Keratinocyte (primary cell): ENCODE data around the gene TMEM131. TPM values are rescaled to one million over a fixed set of nuclear protein-coding genes. Genes with fewer than 3 reads are reported as not detected.

ENCODE experiments used
- DNase-seq: peaks from one replicate; pipeline ENCODE4 v3.0.0-alpha.2; 2011; ENCODE audit warnings: low read depth, missing footprints, low spot score
- FAIRE-seq: peaks from 2 replicates; lab custom pipeline; 2011; peaks lifted over from hg19 to GRCh38; lab: Jason Lieb, UNC
- H2AFZ ChIP-seq: 2 replicates; pipeline ENCODE4 v1.6.0; 2012; ENCODE audit warnings: low read length, control low read depth, inconsistent platforms; ENCODE audit not compliant: control insufficient read depth
- H3K27ac ChIP-seq: 2 replicates; pipeline ENCODE4 v1.5.1; 2011; ENCODE audit warnings: low read length; ENCODE audit not compliant: control insufficient read depth, insufficient read depth
- H3K27me3 ChIP-seq: 3 replicates; pipeline ENCODE4 v1.6.0; 2011; ENCODE audit warnings: low read length; ENCODE audit not compliant: control insufficient read depth, insufficient read depth; ENCODE audit errors: extremely low read depth
- H3K36me3 ChIP-seq, 2 experiments: 2 replicates in 1 of 2; 3 replicates in 1 of 2; pipeline ENCODE4 v1.5.1; 2011; ENCODE audit warnings: low read length in 2 of 2, mild to moderate bottlenecking in 1 of 2; ENCODE audit not compliant: control insufficient read depth in 2 of 2, insufficient read depth in 2 of 2; ENCODE audit errors: extremely low read depth in 1 of 2
- H3K4me1 ChIP-seq: 3 replicates; pipeline ENCODE4 v1.5.1; 2011; ENCODE audit warnings: low read length; ENCODE audit not compliant: control insufficient read depth, insufficient read depth; ENCODE audit errors: extremely low read depth
- H3K4me2 ChIP-seq: 3 replicates; pipeline ENCODE4 v1.6.0; 2011; ENCODE audit warnings: low read depth, low read length; ENCODE audit not compliant: control insufficient read depth, insufficient read depth; ENCODE audit errors: extremely low read depth
- H3K4me3 ChIP-seq, 3 experiments: fragments of 200-600 bp in 1 of 3; sonication (generic) in 1 of 3; 2 replicates in 2 of 3; 3 replicates in 1 of 3; pipeline ENCODE4 v1.5.1; 2011 to 2016; ENCODE audit warnings: low read length in 3 of 3, mild to moderate bottlenecking in 3 of 3, control low read depth in 2 of 3, inconsistent platforms in 1 of 3, low read depth in 1 of 3, mixed read lengths in 1 of 3, mixed run types in 1 of 3, moderate library complexity in 1 of 3; ENCODE audit not compliant: control insufficient read depth in 2 of 3, insufficient read depth in 2 of 3; ENCODE audit errors: extremely low read depth in 1 of 3
- H3K79me2 ChIP-seq: 2 replicates; pipeline ENCODE4 v1.6.0; 2012; ENCODE audit warnings: low read length; ENCODE audit not compliant: control insufficient read depth, insufficient read depth
- H3K9ac ChIP-seq: 3 replicates; pipeline ENCODE4 v1.6.0; 2011; ENCODE audit warnings: low read length; ENCODE audit not compliant: control insufficient read depth, insufficient read depth; ENCODE audit errors: extremely low read depth
- H3K9me1 ChIP-seq: 3 replicates; pipeline ENCODE4 v1.6.0; 2011; ENCODE audit warnings: low read length; ENCODE audit not compliant: control insufficient read depth, insufficient read depth; ENCODE audit errors: extremely low read depth
- H3K9me3 ChIP-seq: 2 replicates; pipeline ENCODE4 v1.5.1; 2012; ENCODE audit warnings: low read depth, low read length; ENCODE audit not compliant: control insufficient read depth
- H4K20me1 ChIP-seq: 3 replicates; pipeline ENCODE4 v1.6.0; 2011; ENCODE audit warnings: low read length; ENCODE audit not compliant: control insufficient read depth, insufficient read depth; ENCODE audit errors: extremely low read depth
- CTCF ChIP-seq, 3 experiments: IDR thresholded peaks in 1 of 3; conservative IDR thresholded peaks in 1 of 3; optimal IDR thresholded peaks in 1 of 3; 2 replicates in 2 of 3; 3 replicates in 1 of 3; pipeline versions ENCODE3 to v1.5.1; 2011; ENCODE audit warnings: low read length in 3 of 3, mild to moderate bottlenecking in 3 of 3, moderate library complexity in 2 of 3, control low read depth in 1 of 3, inconsistent platforms in 1 of 3; ENCODE audit not compliant: insufficient read depth in 2 of 3; ENCODE audit errors: extremely low read depth in 1 of 3
- EZH2 ChIP-seq: IDR thresholded peaks from one replicate; pipeline ENCODE4 v1.6.1; 2012; ENCODE audit warnings: inconsistent platforms, mild to moderate bottlenecking, low read length, moderate library complexity
- dilution Hi-C: fragments of 300-500 bp; cut with MboI; formaldehyde crosslinking; loops from one replicate; pipeline ENCODE4 v1.7.0; 2020; ENCODE audit warnings: low sequenced_read_pairs; ENCODE audit not compliant: extremely low pct_ligation_motif_present
- polyA plus RNA-seq, 5 experiments: library from polyadenylated mRNA; depleted of rRNA in 3 of 5; stranded (reverse) in 3 of 5; stranded (forward) in 1 of 5; unstranded in 1 of 5; fragments of >200 nt; gene quantifications; 1 replicate in 1 of 5; 2 replicates in 3 of 5; 3 replicates in 1 of 5; pipeline versions ENCODE4 v1.2.1 to v1.2.3, GENCODE V29; 2011 to 2012; ENCODE audit warnings: missing spikeins in 2 of 5, low read depth in 1 of 5, low replicate concordance in 1 of 5

The TMEM131 gene
- polyA plus RNA-seq, 1 donor (not counting 4 experiments of a cell fraction or from before 2014, with no cell fraction given) = 25.5 TPM

GRCh38 chr2:98020992-98021713, 25.4 kb upstream of the TMEM131 start:
- Histone ChIP-seq H3K9ac (no peak overlapping the region), H4K20me1 (no peaks in the 10 kb centered on the region), H3K36me3 (no peaks in the 10 kb centered on the region), H3K27ac (no peak overlapping the region), H3K27me3 (no peaks in the 10 kb centered on the region), H3K9me3 (no peaks in the 10 kb centered on the region), H3K9me1 (no peaks in the 10 kb centered on the region), H3K4me2 (no peak overlapping the region), H3K79me2 (no peaks in the 10 kb centered on the region), H2AFZ (no peak overlapping the region), H3K4me3 (no peak overlapping the region), H3K4me1 (no peaks in the 10 kb centered on the region)
- TF ChIP-seq CTCF (optimal IDR thresholded peaks at IDR 0.05 in 1 of 3, IDR thresholded peaks at IDR 0.05 in 1 of 3, conservative IDR thresholded peaks at IDR 0.05 in 1 of 3; ENCODE audit: extremely low read depth in 1 of 3, insufficient read depth in 2 of 3, low read length in 3 of 3) (no peak), EZH2 (no peak)
- dilution Hi-C loops = no loop called here
- FAIRE-seq (no peak), DNase-seq (no peak)

- DNase-seq = no peak
- no peak overlapping the region for H3K4me2 ChIP-seq
- no peak overlapping the region for H3K9ac ChIP-seq
- no peaks in the 10 kb centered on the region for H3K9me1 ChIP-seq
- H3K36me3 ChIP-seq = no peaks in the 10 kb centered on the region
- H3K4me3 ChIP-seq = no peak overlapping the region
- H3K27me3 ChIP-seq = no peaks in the 10 kb centered on the region
- no peaks in the 10 kb centered on the region for H4K20me1 ChIP-seq
- no peak for FAIRE-seq
- H3K4me1 ChIP-seq = no peaks in the 10 kb centered on the region
- H3K79me2 ChIP-seq = no peaks in the 10 kb centered on the region
- dilution Hi-C loops = no loop called here
- H3K27ac ChIP-seq = no peak overlapping the region
- no peak for TF ChIP-seq CTCF (optimal IDR thresholded peaks at IDR 0.05 in 1 of 3, IDR thresholded peaks at IDR 0.05 in 1 of 3, conservative IDR thresholded peaks at IDR 0.05 in 1 of 3; ENCODE audit: extremely low read depth in 1 of 3, insufficient read depth in 2 of 3, low read length in 3 of 3)
- TF ChIP-seq EZH2 = no peak
- no peak overlapping the region for H2AFZ ChIP-seq
- no peaks in the 10 kb centered on the region for H3K9me3 ChIP-seq
Measured at GRCh38 chr2:98020516-98020915, 24.8 kb upstream of the TMEM131 start.
